Kidney (tissue), 14 donors: ENCODE results near the gene ZNF425. TPM values are rescaled to one million over a fixed set of nuclear protein-coding genes. Genes with fewer than 3 reads are reported as not detected.

Experiments used
- DNase-seq, 5 donors: peaks; one replicate each; pipeline ENCODE4 v3.0.0-alpha.2; 2013 to 2020
- FAIRE-seq: peaks from 2 replicates; lab custom pipeline; 2012; peaks lifted over from hg19 to GRCh38; lab: Jason Lieb, UNC
- H3K27ac ChIP-seq, 2 donors: one replicate each; pipeline ENCODE4 v1.7.0; 2013; ENCODE audit warnings: low read depth in 2 of 2, low read length in 2 of 2, inconsistent platforms in 1 of 2
- H3K27me3 ChIP-seq: one replicate; pipeline ENCODE4 v1.7.1; 2013; ENCODE audit warnings: low read length, inconsistent platforms; ENCODE audit not compliant: control insufficient read depth, insufficient read depth
- H3K36me3 ChIP-seq, 3 donors: one replicate each; pipeline versions ENCODE4 v1.7.0 to v1.7.1; 2013; ENCODE audit warnings: low read length in 3 of 3, control low read depth in 1 of 3, inconsistent platforms in 1 of 3; ENCODE audit not compliant: insufficient read depth in 3 of 3, control insufficient read depth in 2 of 3
- H3K4me1 ChIP-seq, 3 donors: one replicate each; pipeline versions ENCODE4 v1.7.0 to v1.7.1; 2013; ENCODE audit warnings: low read length in 3 of 3, inconsistent platforms in 1 of 3, low read depth in 1 of 3; ENCODE audit not compliant: control insufficient read depth in 2 of 3, insufficient read depth in 2 of 3
- H3K4me3 ChIP-seq, 3 donors: one replicate each; pipeline versions ENCODE4 v1.7.0 to v1.8.1; 2013; ENCODE audit warnings: low read length in 3 of 3, control low read depth in 1 of 3, inconsistent platforms in 1 of 3
- H3K9ac ChIP-seq, 3 donors: one replicate each; pipeline versions ENCODE4 v1.7.0 to v1.7.1; 2013; ENCODE audit warnings: low read length in 3 of 3, control low read depth in 1 of 3, inconsistent platforms in 1 of 3
- H3K9me3 ChIP-seq, 3 donors: one replicate each; pipeline versions ENCODE4 v1.7.0 to v1.7.1; 2013; ENCODE audit warnings: low read length in 3 of 3, control low read depth in 1 of 3, inconsistent platforms in 1 of 3; ENCODE audit not compliant: control insufficient read depth in 2 of 3, insufficient read depth in 1 of 3
- intact Hi-C: fragments of 100-400 bp; cut with DNase I; formaldehyde crosslinking; loops from one replicate; pipeline ENCODE4 v1.11.1; 2022
- polyA plus RNA-seq: library from polyadenylated mRNA; stranded (reverse); fragments of 350-450 nt; fragmentation: Illumina TruSeq; extraction: RNeasy Lipid Tissue Mini Kit (QIAGEN cat#74804); gene quantifications from one replicate; pipeline ENCODE4 v1.2.3, GENCODE V29; 2014; ENCODE audit warnings: low read depth, low replicate concordance; ENCODE audit not compliant: insufficient read depth
- total RNA-seq: library from RNA; stranded (reverse); fragmentation: NEBNext Ultra II Directional; extraction: Animal tissue kit (Norgen Biotek cat#: 25700); gene quantifications from one replicate; pipeline ENCODE4 v1.2.1, GENCODE V29; 2021
- TF ChIP-seq, protein P1 (sequence below): IDR thresholded peaks from 3 replicates; pipeline ENCODE4 v1.5.1; 2012; ENCODE audit warnings: mild to moderate bottlenecking, moderate library complexity, borderline replicate concordance; ENCODE audit not compliant: insufficient read depth; ENCODE audit errors: extremely low read depth
- donor health status: control.
- donor health status: control.
- donor health status: control.
- donor health status: control.
- donor health status: control.
- donor health status: DM: yes; HTN: yes; CAD: no.
- donor health status: Normal renal cell carcinoma (clear cell type).

ZNF425 gene
- total and polyA plus RNA-seq, 2 donors from 2014 or later = 2.4 to 2.5 TPM

DNA sequence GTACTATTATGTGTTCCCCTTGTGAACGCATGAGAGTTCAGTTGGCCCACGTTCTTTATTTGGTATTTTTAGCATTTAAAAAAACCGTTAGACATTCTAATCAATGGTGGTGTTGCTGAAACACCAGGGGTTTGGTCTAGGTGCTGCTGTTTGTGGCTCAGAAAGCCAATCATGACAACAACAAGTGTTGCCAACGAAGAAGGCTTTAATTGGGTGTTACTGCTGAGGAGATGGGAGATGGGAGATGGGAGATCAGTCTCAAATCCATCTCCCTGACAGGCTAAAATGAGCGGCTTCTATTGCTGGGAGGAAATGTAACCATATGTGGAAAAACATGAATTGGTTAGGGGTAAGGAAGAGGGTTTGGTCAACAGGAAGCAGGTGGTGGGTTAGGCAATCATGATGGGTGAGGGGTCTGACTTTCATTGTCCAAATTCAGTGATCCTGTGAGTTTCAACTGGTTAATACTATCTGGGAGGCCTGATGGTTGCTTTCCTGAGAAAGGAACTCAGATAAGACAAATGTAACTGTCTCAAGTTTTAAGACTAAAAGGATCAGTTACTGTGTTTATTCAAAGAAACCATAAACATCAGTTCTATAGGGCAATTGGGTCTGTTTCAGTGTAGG is 4.6 kb upstream of the ZNF425 start:
- no peaks in the 10 kb centered on the region for H3K27me3 ChIP-seq
- no peak overlapping the region for H3K27ac ChIP-seq
- FAIRE-seq (no peak), DNase-seq (no peak)
- H3K9me3 ChIP-seq = peaks cover 0 to 6% (median 0%) of the 10 kb centered on the region in 3 donors
- peaks cover 0 to 5% (median 0%) of the 10 kb centered on the region in 3 donors for H3K36me3 ChIP-seq
- H3K9ac ChIP-seq = no peak overlapping the region
- TF ChIP-seq, protein P1, sequence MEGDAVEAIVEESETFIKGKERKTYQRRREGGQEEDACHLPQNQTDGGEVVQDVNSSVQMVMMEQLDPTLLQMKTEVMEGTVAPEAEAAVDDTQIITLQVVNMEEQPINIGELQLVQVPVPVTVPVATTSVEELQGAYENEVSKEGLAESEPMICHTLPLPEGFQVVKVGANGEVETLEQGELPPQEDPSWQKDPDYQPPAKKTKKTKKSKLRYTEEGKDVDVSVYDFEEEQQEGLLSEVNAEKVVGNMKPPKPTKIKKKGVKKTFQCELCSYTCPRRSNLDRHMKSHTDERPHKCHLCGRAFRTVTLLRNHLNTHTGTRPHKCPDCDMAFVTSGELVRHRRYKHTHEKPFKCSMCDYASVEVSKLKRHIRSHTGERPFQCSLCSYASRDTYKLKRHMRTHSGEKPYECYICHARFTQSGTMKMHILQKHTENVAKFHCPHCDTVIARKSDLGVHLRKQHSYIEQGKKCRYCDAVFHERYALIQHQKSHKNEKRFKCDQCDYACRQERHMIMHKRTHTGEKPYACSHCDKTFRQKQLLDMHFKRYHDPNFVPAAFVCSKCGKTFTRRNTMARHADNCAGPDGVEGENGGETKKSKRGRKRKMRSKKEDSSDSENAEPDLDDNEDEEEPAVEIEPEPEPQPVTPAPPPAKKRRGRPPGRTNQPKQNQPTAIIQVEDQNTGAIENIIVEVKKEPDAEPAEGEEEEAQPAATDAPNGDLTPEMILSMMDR = no peak
- no peaks in the 10 kb centered on the region for H3K4me1 ChIP-seq
- no peak overlapping the region for H3K4me3 ChIP-seq
- intact Hi-C loops = no loop called here

DNA sequence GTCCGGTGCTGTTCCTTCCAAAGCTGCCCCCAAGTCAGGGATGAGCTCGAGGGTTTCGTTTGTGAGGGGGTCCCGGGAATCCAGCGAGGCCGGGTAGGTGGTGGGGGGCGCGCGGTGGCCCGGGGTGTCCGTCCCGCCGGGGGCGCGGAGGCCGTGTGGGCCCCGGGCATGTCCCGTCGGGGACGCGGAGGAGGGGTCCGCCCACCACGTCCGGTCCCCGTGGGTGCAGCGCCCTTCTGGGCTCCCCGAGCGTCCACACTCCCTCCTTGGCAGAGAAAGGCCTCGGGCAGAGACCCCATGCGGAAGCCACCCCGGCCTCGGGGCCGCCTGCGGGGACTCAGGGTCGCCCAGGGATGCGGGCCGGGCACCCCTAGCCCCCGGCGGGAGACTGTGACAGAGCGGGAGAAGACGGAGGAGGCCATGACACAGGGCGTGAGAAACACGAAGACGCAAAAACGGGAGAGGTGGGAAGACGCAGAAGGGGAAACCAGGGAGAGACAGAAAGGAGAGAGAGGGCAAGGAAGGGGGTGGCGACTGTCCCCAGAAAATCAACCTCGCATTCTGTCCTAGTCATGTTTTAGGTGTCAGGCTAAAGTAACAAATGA is 640 bp upstream of the ZNF425 start:
- intact Hi-C loops = no loop called here
- Histone ChIP-seq H3K36me3 (peaks cover 0 to 5% (median 0%) of the 10 kb centered on the region in 3 donors), H3K27ac (peak overlapping the region; percentile 95 to 98), H3K9ac (peak overlapping the region; percentile 93 to 98 (median 98)), H3K4me3 (peak overlapping the region; percentile 88 to 99 (median 98)), H3K4me1 (peaks cover 0 to 6% (median 5%) of the 10 kb centered on the region in 3 donors), H3K27me3 (no peaks in the 10 kb centered on the region), H3K9me3 (peaks cover 0 to 6% (median 0%) of the 10 kb centered on the region in 3 donors)
- peak in 4 of 5 donors; percentile 53 to 86 (median 66) for DNase-seq
- TF ChIP-seq, protein P1 = no peak
- FAIRE-seq = no peak

DNA sequence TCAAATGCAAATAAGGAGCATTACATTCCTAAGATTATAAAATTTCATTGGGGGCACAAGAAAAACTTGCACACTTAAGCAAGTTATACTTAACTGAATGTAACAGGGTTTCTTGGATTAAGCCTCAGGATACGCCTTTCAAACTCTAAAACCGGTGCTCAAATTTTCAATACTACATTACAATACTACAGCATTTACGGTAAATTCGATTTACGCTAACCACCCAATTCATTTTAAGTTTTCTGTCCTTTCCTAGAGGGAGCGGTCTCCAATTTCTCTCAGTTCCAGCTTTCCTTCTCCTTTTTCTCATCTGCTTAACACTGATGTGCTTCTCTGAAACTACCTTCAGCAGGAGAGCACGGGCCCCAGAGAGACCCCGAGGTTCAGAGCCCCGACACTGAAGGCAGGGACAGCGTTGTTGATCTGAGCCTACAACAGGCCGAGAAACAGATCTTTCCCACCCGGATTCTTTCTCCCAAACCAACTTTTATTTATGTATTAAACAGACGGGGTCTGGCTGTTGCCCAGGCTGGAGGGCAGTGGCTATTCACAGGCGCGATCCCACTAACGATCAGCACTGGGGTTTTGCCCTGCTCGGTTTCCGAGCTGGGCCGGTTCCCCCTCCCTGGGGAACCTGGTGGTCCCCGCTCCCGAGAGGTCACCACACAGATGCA is 798 bp downstream of the ZNF425 start:
- Histone ChIP-seq H3K9me3 (peaks cover 0 to under 1% (median 0%) of the 10 kb centered on the region in 3 donors), H3K4me3 (peak overlapping the region; percentile 31 to 99 (median 88)), H3K27me3 (no peaks in the 10 kb centered on the region), H3K4me1 (peaks cover 0 to 6% (median 5%) of the 10 kb centered on the region in 3 donors), H3K36me3 (no peaks in the 10 kb centered on the region), H3K27ac (peak overlapping the region; percentile 95 to 98), H3K9ac (peak overlapping the region; percentile 58 to 91 (median 72))
- TF ChIP-seq, protein P1 = no peak
- DNase-seq = no peak
- FAIRE-seq = no peak
- intact Hi-C loops = no loop called here
